Suppressor macrophage treated with lipopolysaccharide for 4 hours (primary cell): ENCODE data around the gene NCKAP5.
"Not testable (repeated sequence)": the region's sequence is repeated elsewhere in the genome, so short reads cannot be mapped to it uniquely, and the experiment has no call there.

Experiments used
- DNase-seq: peaks from one replicate; pipeline ENCODE4 v3.0.0-alpha.2; 2020

The NCKAP5 gene

DNA sequence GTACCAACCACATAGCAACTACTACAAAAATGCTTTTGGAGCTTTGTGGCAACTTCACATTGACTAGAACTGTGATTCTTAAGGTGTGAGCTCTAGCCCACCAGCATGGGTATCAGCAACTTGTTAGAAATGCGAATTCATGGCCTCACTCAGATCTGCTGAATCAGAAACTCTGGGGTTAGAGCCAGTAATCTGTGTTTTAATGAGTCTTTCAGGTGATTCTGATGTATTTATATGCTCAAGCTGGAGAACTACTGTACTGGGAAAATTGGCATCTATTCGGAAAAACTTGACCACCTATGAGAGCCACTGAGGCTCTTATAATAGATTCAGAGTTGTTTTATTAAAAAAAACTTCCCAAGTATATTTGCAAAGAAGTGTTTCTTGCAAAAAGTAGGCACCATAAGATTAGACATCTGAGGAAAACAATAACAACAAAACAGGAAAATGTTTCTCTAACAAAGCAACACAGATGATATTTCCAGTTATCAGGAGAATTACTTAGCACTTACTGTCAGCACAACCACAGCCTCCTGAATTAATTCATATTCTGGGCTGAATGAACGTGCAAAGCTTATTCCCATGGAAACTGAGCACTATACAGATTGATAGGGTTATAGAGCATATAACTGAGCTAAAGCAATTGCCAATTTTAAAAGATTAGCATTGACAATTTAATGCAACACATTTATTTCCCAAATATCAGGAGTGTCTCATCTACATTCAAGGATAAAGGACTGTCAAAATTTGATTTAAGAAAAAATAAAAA is 71.6 kb downstream of the NCKAP5 start:
- no peak for DNase-seq

GRCh38 chr2:133495226-133495625 is 73.0 kb downstream of the NCKAP5 start:
- no peak for DNase-seq

DNA sequence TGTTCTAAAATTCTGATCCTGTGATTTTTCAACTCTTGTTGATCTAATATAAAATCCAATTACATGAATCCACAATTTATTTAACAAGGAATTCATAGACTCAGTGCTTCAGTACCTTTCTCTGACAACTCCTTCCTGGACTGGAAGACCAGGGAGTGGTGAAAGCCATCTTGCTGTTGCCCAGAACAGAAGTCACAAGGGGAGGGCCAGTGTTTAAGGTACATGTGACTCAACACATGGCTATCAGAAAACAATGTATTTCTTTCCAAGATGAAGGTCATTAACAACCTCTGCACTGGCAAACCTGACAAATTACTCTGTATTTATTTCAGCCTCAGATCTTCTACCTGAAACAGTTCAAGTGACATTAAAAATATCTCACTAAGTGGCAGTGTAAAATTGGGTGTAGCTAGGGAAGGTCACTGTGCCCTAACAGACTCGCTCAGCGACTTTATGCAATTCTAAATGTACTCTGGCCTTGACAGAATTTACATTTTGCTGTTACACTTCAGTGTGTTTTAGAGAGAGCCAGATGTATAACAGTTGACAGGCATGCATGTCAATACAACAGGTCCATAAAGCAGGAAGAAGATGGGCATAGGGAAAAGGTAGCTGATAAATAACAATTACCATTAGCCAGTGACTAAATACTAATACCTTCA is 75.4 kb downstream of the NCKAP5 start:
- no peak for DNase-seq

- no peak for DNase-seq
These were observed 77.8 kb downstream of the NCKAP5 start for GRCh38 chr2:133490411-133490980.

GRCh38 chr2:133489641-133490410 is 78.4 kb downstream of the NCKAP5 start:
- no peak for DNase-seq

DNA sequence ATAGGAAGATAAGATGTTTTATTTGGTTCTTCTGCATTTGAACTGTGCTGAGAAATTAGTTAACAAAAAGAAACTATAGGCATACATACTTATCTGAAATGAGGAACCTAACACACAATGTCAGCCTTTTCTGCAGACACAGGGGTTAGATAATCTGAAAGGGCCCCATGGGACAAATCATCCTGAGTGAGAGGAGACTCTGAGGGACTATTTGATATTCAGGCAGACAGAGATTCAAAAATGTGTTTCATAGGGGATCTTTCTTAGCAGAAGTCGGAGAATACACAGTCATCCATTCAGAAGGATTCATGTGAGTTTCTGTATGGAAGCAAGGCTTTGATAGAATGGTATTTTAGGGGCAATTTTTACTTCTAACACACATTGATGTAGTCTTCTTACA is 79.1 kb downstream of the NCKAP5 start:
- no peak for DNase-seq

GRCh38 chr2:133486771-133487191 is 81.5 kb downstream of the NCKAP5 start:
- DNase-seq = no peak

DNA sequence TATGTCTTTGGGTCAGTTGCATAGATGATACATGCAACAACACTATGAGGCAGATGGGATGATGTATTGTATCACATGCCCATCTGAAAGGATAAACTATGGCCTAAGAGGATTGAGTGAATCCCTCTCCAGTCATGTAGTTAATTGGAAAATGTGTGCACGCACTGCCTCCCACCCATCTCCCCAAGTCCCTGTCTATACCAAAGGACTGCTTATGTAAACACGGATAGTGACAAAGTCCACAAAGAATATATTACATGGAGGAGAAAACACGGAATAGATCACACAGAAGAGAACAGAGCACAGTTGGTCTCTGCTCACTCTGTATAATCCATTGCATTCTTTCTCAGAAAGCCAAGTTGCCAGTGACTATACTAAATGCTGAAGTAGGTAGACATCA is 82.4 kb downstream of the NCKAP5 start:
- DNase-seq = no peak

DNA sequence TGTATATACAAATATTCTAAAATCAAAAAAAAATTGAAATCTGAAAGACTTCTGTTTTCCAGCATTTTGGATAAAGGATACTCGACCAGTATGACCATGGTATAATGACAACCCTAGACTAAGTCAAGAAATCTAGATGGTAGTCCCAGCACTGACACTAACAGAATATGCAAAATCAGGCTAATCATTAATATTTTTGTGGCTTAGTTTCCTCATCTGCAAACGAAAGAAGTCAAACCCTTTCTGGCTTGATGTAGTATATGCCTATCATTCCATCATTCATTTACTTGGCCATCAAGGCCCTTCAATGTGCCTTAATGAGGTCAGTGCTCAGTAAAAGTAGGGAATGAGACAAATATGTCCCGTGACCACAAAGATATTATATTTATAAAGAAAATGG is 83.5 kb downstream of the NCKAP5 start:
- DNase-seq = no peak

GRCh38 chr2:133484106-133484505 is 84.2 kb downstream of the NCKAP5 start:
- no peak for DNase-seq

GRCh38 chr2:133483181-133483580 is 85.1 kb downstream of the NCKAP5 start:
- DNase-seq = no peak

- no peak for DNase-seq
These were observed 87.4 kb downstream of the NCKAP5 start for GRCh38 chr2:133480707-133481429.

DNA sequence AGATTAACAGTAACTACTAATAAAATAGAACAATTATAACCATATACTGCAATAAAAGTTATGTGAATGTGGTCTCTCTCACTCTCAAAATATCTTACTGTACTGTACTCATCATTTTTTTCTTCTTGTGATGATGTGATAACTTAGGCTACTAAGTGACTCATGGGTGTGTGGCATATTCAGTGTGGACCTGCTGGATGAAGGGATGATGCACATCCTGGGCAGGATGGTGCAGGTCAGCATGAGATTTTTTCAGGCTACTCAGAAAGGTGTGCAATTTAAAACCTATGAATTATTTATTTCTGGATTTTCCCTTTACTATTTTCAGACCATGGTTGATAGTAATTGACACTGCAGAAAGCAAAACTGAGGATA is 90.7 kb downstream of the NCKAP5 start:
- DNase-seq = no peak

DNA sequence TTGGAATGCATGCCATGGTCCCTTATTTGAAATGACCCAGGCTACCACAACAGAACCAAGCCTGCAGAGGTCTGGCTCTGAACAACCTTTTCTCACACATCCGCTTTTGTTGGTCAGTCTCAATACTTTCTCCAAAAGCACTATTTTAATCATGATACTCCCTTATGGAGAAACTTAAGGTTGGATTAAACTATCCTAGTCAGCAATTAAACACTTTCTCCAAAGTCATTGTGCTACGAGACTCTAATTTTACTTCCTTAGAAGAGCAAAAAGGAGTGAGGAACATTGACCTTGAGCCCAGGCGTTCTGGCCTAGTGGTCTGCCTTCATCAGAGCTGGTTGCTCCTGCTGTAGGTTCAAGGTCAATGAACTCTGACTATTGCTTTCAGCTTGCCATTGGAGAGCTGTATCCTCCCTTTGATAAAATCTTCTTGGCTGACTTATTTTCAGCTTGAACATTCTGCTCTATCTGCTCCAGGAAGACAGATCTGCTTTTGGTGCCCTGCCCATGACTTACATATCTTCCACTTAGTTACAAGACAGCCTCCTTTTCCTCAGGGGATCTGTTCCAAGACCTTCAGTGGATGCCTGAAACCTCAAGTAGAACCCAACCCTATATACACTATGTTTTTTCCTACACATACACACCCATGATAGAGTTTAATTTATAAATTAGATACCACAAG is 91.2 kb downstream of the NCKAP5 start:
- no peak for DNase-seq

GRCh38 chr2:133476286-133476685 is 92.0 kb downstream of the NCKAP5 start:
- no peak for DNase-seq

DNA sequence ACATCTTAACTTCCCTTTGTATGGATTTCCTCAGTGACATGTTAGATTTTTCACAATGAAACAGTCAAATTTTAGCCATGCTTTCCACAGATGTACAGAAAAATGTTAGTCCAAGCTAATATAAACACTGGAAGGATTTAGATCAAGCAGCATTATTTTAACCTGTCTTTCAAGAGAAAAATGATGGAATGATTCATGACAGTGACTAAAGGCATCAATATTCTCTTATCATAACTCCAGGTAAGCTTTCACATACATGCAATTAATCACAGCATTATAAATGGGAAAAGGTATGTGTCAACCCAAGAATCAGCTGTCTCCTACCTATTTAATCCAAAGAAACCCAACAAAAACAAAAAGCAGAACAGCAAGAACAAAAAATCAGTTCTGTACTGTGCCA is 92.7 kb downstream of the NCKAP5 start:
- DNase-seq = no peak

DNA sequence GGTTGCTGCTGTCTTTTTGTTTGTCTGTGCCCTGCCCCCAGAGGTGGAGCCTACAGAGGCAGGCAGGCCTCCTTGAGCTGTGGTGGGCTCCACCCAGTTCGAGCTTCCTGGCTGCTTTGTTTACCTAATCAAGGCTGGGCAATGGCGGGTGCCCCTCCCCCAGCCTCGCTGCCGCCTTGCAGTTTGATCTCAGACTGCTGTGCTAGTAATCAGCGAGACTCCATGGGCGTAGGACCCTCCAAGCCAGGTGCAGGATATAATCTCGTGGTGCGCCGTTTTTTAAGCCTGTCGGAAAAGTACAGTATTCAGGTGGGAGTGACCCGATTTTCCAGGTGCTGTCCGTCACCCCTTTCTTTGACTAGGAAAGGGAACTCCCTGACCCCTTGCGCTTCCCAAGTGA is 97.8 kb downstream of the NCKAP5 start:
- not testable (repeated sequence) for DNase-seq

GRCh38 chr2:133462811-133463210 is 105.5 kb downstream of the NCKAP5 start:
- DNase-seq = no peak

DNA sequence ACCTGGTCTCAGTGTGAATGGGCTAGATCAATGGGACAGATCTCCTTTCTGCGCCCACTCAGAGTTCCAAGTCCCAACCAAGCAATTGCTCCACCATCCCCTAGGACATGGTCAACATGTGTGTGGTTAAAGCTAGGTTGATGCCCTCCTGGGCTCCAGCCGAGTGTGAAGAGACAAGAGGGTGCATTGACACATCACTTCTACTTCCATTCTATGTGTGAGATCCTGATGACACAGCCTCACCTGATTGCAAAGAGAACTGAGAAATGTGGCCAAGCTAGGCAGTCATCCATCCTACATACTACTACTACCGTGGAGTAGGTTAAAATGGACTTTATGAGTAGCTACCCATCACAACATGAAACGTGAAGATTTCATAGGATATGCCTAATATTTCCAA is 106.8 kb downstream of the NCKAP5 start:
- no peak for DNase-seq

GRCh38 chr2:133459590-133459989 is 108.7 kb downstream of the NCKAP5 start:
- no peak for DNase-seq

- DNase-seq = no peak
These were observed 110.0 kb downstream of the NCKAP5 start for GRCh38 chr2:133458280-133458679.

GRCh38 chr2:133457861-133458260 is 110.4 kb downstream of the NCKAP5 start:
- no peak for DNase-seq
